ENCODE data around the gene GUCY1A2. TPM values are rescaled to one million over a fixed set of nuclear protein-coding genes. Genes with fewer than 3 reads are reported as not detected.

Gene GUCY1A2
- total RNA-seq, 1 experiment from 2014 or later, result not detected

- H3K9me3 ChIP-seq, result no peaks in the 10 kb centered on the region
- no peaks in the 10 kb centered on the region for H3K36me3 ChIP-seq (ENCODE audit: control insufficient read depth, insufficient read depth, low read length)
- Mint-ChIP-seq H3K36me3 (ENCODE audit: insufficient read depth, unreplicated experiment) (no peaks in the 10 kb centered on the region), H3K9me3 (ENCODE audit: unreplicated experiment) (no peaks in the 10 kb centered on the region), H3K4me1 (ENCODE audit: low read depth, unreplicated experiment) (peaks cover 6% of the 10 kb centered on the region), H3K27ac (ENCODE audit: unreplicated experiment) (no peak overlapping the region), H3K27me3 (ENCODE audit: insufficient read depth, unreplicated experiment) (no peaks in the 10 kb centered on the region), H3K4me3 (ENCODE audit: unreplicated experiment) (no peak overlapping the region)
- ChIA-PET CTCF (no interaction called here), POLR2A (no interaction called here)
- H3K4me3 ChIP-seq (ENCODE audit: low read depth, low read length), result no peak overlapping the region
- intact Hi-C loops (cut with micrococcal nuclease; ENCODE audit: unreplicated experiment), result no loop called here
- no peaks in the 10 kb centered on the region for H3K4me1 ChIP-seq
- BruUV-seq (replicated peaks), result no TSS peak
- TF ChIP-seq CTCF (IDR thresholded peaks at IDR 0.05; ENCODE audit: insufficient read depth in 1 of 2, low read depth in 1 of 2, low read length in 1 of 2, severe bottlenecking in 1 of 2, unreplicated experiment in 1 of 2), result no peak
- DNase-seq, result no peak
- no peaks in the 10 kb centered on the region for H3K27me3 ChIP-seq (replicated peaks; ENCODE audit: control insufficient read depth, insufficient read depth, low read length)
Measured at GRCh38 chr11:106959800-106960199, 58.5 kb downstream of the GUCY1A2 start.

- ChIA-PET CTCF (interaction anchor here (0.6 kb wide), 1 partner anchor 51 kb away, joined by 3 read pairs; no protein-coding TSS in a partner anchor), POLR2A (no interaction called here)
- H3K4me1 ChIP-seq, result no peaks in the 10 kb centered on the region
- no peaks in the 10 kb centered on the region for H3K36me3 Mint-ChIP-seq (ENCODE audit: insufficient read depth, unreplicated experiment)
- H3K9me3 ChIP-seq, result no peaks in the 10 kb centered on the region
- peaks cover 6% of the 10 kb centered on the region for H3K4me1 Mint-ChIP-seq (ENCODE audit: low read depth, unreplicated experiment)
- no peak overlapping the region for H3K27ac Mint-ChIP-seq (ENCODE audit: unreplicated experiment)
- no peak for DNase-seq
- no TSS peak for BruUV-seq (replicated peaks)
- TF ChIP-seq CTCF (IDR thresholded peaks at IDR 0.05; ENCODE audit: insufficient read depth in 1 of 2, low read depth in 1 of 2, low read length in 1 of 2, severe bottlenecking in 1 of 2, unreplicated experiment in 1 of 2), result no peak
- no peaks in the 10 kb centered on the region for H3K27me3 ChIP-seq (replicated peaks; ENCODE audit: control insufficient read depth, insufficient read depth, low read length)
- no peaks in the 10 kb centered on the region for H3K36me3 ChIP-seq (ENCODE audit: control insufficient read depth, insufficient read depth, low read length)
- no peak overlapping the region for H3K4me3 ChIP-seq (ENCODE audit: low read depth, low read length)
- no peaks in the 10 kb centered on the region for H3K9me3 Mint-ChIP-seq (ENCODE audit: unreplicated experiment)
- intact Hi-C loops (cut with micrococcal nuclease; ENCODE audit: unreplicated experiment), result no loop called here
- H3K27me3 Mint-ChIP-seq (ENCODE audit: insufficient read depth, unreplicated experiment), result no peaks in the 10 kb centered on the region
- no peak overlapping the region for H3K4me3 Mint-ChIP-seq (ENCODE audit: unreplicated experiment)
Measured at GRCh38 chr11:106959386-106959785, 58.9 kb downstream of the GUCY1A2 start.

GRCh38 chr11:106958517-106959248 lies 59.6 kb downstream of the GUCY1A2 start:
- Histone ChIP-seq H3K4me1 (no peaks in the 10 kb centered on the region), H3K36me3 (ENCODE audit: control insufficient read depth, insufficient read depth, low read length) (no peaks in the 10 kb centered on the region), H3K9me3 (no peaks in the 10 kb centered on the region), H3K27me3 (replicated peaks; ENCODE audit: control insufficient read depth, insufficient read depth, low read length) (no peaks in the 10 kb centered on the region), H3K4me3 (ENCODE audit: low read depth, low read length) (no peak overlapping the region)
- Mint-ChIP-seq H3K9me3 (ENCODE audit: unreplicated experiment) (no peaks in the 10 kb centered on the region), H3K27ac (ENCODE audit: unreplicated experiment) (no peak overlapping the region), H3K4me1 (ENCODE audit: low read depth, unreplicated experiment) (peaks cover 6% of the 10 kb centered on the region), H3K36me3 (ENCODE audit: insufficient read depth, unreplicated experiment) (no peaks in the 10 kb centered on the region), H3K27me3 (ENCODE audit: insufficient read depth, unreplicated experiment) (peaks cover 3% of the 10 kb centered on the region), H3K4me3 (ENCODE audit: unreplicated experiment) (no peak overlapping the region)
- CTCF ChIA-PET, result interaction anchor here (0.6 kb wide), 1 partner anchor 50 kb away, joined by 3 read pairs; no protein-coding TSS in a partner anchor
- intact Hi-C loops (cut with micrococcal nuclease; ENCODE audit: unreplicated experiment), result no loop called here
- DNase-seq, result no peak
- TF ChIP-seq CTCF (IDR thresholded peaks at IDR 0.05; ENCODE audit: insufficient read depth in 1 of 2, low read depth in 1 of 2, low read length in 1 of 2, severe bottlenecking in 1 of 2, unreplicated experiment in 1 of 2), result no peak
- no TSS peak for BruUV-seq (replicated peaks)
- POLR2A ChIA-PET, result no interaction called here
